B cell (primary cell): ENCODE data around the gene KCNC2. TPM values are rescaled to one million over a fixed set of nuclear protein-coding genes. Genes with fewer than 3 reads are reported as not detected.

Source experiments
- ATAC-seq: fragments of 200-7000 bp; cut with Tn5 transposase; one replicate; pipeline ENCODE4 v1.10.0; 2021; ENCODE audit warnings: low read depth, mild to moderate bottlenecking, moderate number of reproducible peaks, moderate library complexity
- CTCF ChIA-PET: fragments of 350-600 bp; sonication (Branson Sonifier 250); formaldehyde crosslinking; loops from one replicate; lab custom pipeline; 2021; ENCODE audit warnings: antibody characterized with exemption, inconsistent platforms; lab: Charles Lee
- POLR2A ChIA-PET: fragments of 350-600 bp; sonication (Branson Sonifier 250); formaldehyde crosslinking; loops from one replicate; lab custom pipeline; 2021; ENCODE audit warnings: antibody characterized with exemption; lab: Charles Lee
- DNase-seq: peaks from one replicate; pipeline ENCODE4 v3.0.0; 2013
- H2AFZ ChIP-seq: 2 replicates; pipeline ENCODE4 v1.6.1; 2012; ENCODE audit warnings: mild to moderate bottlenecking, low read depth, low read length; ENCODE audit not compliant: insufficient read depth, poor library complexity, severe bottlenecking
- H3K27ac ChIP-seq, 2 donors: 1 replicate in 1 of 2; 2 replicates in 1 of 2; pipeline ENCODE4 v1.5.1; 2012 to 2013; ENCODE audit warnings: low read length in 2 of 2, mild to moderate bottlenecking in 2 of 2, moderate library complexity in 1 of 2
- H3K27me3 ChIP-seq, 4 experiments: fragments of 200-600 bp in 1 of 4; sonication (generic) in 1 of 4; replicated peaks in 1 of 4; 1 replicate in 2 of 4; 2 replicates in 2 of 4; pipeline versions ENCODE4 v1.6.1 to v1.7.0; 2013 to 2016; ENCODE audit warnings: low read length in 3 of 4, mild to moderate bottlenecking in 2 of 4, mixed read lengths in 1 of 4, moderate library complexity in 1 of 4; ENCODE audit not compliant: insufficient read depth in 4 of 4, control insufficient read depth in 3 of 4; ENCODE audit errors: control extremely low read depth in 1 of 4
- H3K36me3 ChIP-seq, 2 experiments: replicated peaks in 1 of 2; 1 replicate in 1 of 2; 2 replicates in 1 of 2; pipeline versions ENCODE4 v1.6.1 to v1.7.1; 2013; ENCODE audit warnings: low read length in 1 of 2; ENCODE audit not compliant: insufficient read depth in 2 of 2, control insufficient read depth in 1 of 2; ENCODE audit errors: control extremely low read depth in 1 of 2, extremely low read depth in 1 of 2
- H3K4me1 ChIP-seq, 2 donors: fragments of 200-600 bp in 1 of 2; sonication (generic) in 1 of 2; 1 replicate in 1 of 2; 2 replicates in 1 of 2; pipeline versions ENCODE4 v1.5.1 to v1.6.1; 2013 to 2017; ENCODE audit warnings: low read length in 2 of 2; ENCODE audit not compliant: control insufficient read depth in 2 of 2, insufficient read depth in 2 of 2
- H3K4me2 ChIP-seq: replicated peaks from 2 replicates; pipeline ENCODE3; 2012; ENCODE audit warnings: mild to moderate bottlenecking, low read depth, low read length; ENCODE audit not compliant: poor library complexity, severe bottlenecking
- H3K4me3 ChIP-seq, 5 experiments: fragments of 200-600 bp in 1 of 5; sonication (generic) in 1 of 5; 1 replicate in 3 of 5; 2 replicates in 2 of 5; pipeline versions ENCODE4 v1.5.1 to v1.7.0; 2011 to 2016; ENCODE audit warnings: low read length in 4 of 5, mild to moderate bottlenecking in 4 of 5, low read depth in 2 of 5, control low read depth in 1 of 5, moderate library complexity in 1 of 5; ENCODE audit not compliant: insufficient read depth in 1 of 5; ENCODE audit errors: control extremely low read depth in 1 of 5, extremely low read depth in 1 of 5
- H3K79me2 ChIP-seq: fragments of 200-600 bp; sonication (generic); one replicate; pipeline ENCODE4 v1.6.0; 2016; ENCODE audit warnings: low read length; ENCODE audit not compliant: control insufficient read depth, insufficient read depth
- H3K9ac ChIP-seq: fragments of 200-600 bp; sonication (generic); 2 replicates; pipeline ENCODE4 v1.6.1; 2017; ENCODE audit warnings: mild to moderate bottlenecking, low read length, moderate library complexity
- H3K9me3 ChIP-seq, 3 donors: one replicate each; pipeline versions ENCODE4 v1.6.1 to v1.7.1; 2013; ENCODE audit warnings: low read length in 2 of 3; ENCODE audit not compliant: control insufficient read depth in 2 of 3, insufficient read depth in 1 of 3; ENCODE audit errors: control extremely low read depth in 1 of 3
- H4K20me1 ChIP-seq: 2 replicates; pipeline ENCODE4 v1.6.0; 2012; ENCODE audit warnings: mild to moderate bottlenecking, low read length; ENCODE audit not compliant: insufficient read depth, control insufficient read depth, poor library complexity, severe bottlenecking
- H3K27ac Mint-ChIP-seq: one replicate; pipeline ENCODE4 v1.8.0; 2021; ENCODE audit warnings: mixed read lengths
- H3K27me3 Mint-ChIP-seq: one replicate; pipeline ENCODE4 v1.8.0; 2021; ENCODE audit warnings: mixed read lengths
- H3K4me1 Mint-ChIP-seq: one replicate; pipeline ENCODE4 v1.8.0; 2021; ENCODE audit warnings: mixed read lengths
- H3K4me3 Mint-ChIP-seq: one replicate; pipeline ENCODE4 v1.8.0; 2021; ENCODE audit warnings: mixed read lengths
- H3K9me3 Mint-ChIP-seq: one replicate; pipeline ENCODE4 v1.8.0; 2022; ENCODE audit warnings: mixed read lengths; ENCODE audit not compliant: insufficient read depth
- EZH2 ChIP-seq: IDR thresholded peaks from 2 replicates; pipeline ENCODE4 v1.6.1; 2012; ENCODE audit warnings: borderline replicate concordance, low read depth, mild to moderate bottlenecking, moderate library complexity, low read length; ENCODE audit not compliant: insufficient read depth, poor library complexity, severe bottlenecking
- WGBS: methylation state at CpG from one replicate; pipeline ENCODE4 v1.1.5; 2013; ENCODE audit warnings: missing lambda C conversion rate; ENCODE audit not compliant: insufficient coverage; 5-methylcytosine and 5-hydroxymethylcytosine counted together
- intact Hi-C: fragments of 100-400 bp; cut with micrococcal nuclease; formaldehyde crosslinking; loops from one replicate; pipeline ENCODE4 v1.10.0; 2022
- polyA plus RNA-seq: library from polyadenylated mRNA; depleted of rRNA; stranded (reverse); fragments of >200 nt; gene quantifications from 2 replicates; pipeline ENCODE4 v1.2.3, GENCODE V29; 2012
- total RNA-seq, 2 donors: library from RNA; stranded (reverse); fragments of 120-200 nt in 1 of 2; gene quantifications; 1 replicate in 1 of 2; 2 replicates in 1 of 2; pipeline versions ENCODE4 v1.2.3 to v1.2.4, GENCODE V29; 2013 to 2022
- TF ChIP-seq, protein P1 (sequence below): fragments of 200-600 bp; IDR thresholded peaks from one replicate; pipeline ENCODE4 v1.8.0; 2022; ENCODE audit warnings: antibody characterized with exemption, mild to moderate bottlenecking

Gene KCNC2
- total and polyA plus RNA-seq, 2 donors (not counting 1 experiment from before 2014, with no cell fraction given), result not detected

DNA sequence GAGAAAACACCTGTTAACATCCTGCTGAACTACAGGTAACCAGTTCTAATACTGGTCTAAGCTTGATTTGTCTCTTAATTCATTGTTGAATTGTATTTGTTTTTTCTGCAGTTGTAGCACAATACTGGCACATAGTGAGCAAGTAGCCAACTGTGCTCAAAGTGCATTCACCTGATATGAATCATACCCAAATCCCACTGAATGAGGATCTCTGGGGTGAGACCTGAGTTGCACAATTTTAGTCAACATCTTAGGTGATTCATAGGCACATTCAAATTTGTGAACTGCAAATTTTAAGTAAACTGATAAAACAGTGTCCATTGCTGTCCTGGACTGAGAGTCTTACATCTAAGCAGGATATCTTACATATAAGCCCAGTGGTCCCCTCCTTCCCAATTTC lies 12.8 kb downstream of the KCNC2 start:
- Mint-ChIP-seq H3K4me1 (no peaks in the 10 kb centered on the region), H3K4me3 (no peak overlapping the region), H3K27ac (no peak overlapping the region), H3K9me3 (no peaks in the 10 kb centered on the region), H3K27me3 (peaks cover 2% of the 10 kb centered on the region)
- no peak overlapping the region for H3K9ac ChIP-seq
- no peak overlapping the region for H2AFZ ChIP-seq
- ATAC-seq, result no peak
- ChIA-PET CTCF (no interaction called here), POLR2A (no interaction called here)
- intact Hi-C loops, result no loop called here
- TF ChIP-seq, protein P1, sequence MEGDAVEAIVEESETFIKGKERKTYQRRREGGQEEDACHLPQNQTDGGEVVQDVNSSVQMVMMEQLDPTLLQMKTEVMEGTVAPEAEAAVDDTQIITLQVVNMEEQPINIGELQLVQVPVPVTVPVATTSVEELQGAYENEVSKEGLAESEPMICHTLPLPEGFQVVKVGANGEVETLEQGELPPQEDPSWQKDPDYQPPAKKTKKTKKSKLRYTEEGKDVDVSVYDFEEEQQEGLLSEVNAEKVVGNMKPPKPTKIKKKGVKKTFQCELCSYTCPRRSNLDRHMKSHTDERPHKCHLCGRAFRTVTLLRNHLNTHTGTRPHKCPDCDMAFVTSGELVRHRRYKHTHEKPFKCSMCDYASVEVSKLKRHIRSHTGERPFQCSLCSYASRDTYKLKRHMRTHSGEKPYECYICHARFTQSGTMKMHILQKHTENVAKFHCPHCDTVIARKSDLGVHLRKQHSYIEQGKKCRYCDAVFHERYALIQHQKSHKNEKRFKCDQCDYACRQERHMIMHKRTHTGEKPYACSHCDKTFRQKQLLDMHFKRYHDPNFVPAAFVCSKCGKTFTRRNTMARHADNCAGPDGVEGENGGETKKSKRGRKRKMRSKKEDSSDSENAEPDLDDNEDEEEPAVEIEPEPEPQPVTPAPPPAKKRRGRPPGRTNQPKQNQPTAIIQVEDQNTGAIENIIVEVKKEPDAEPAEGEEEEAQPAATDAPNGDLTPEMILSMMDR, result no peak
- no peak for TF ChIP-seq EZH2
- H3K4me1 ChIP-seq, result no peaks in the 10 kb centered on the region
- no peak for DNase-seq
- H3K4me3 ChIP-seq, result no peak overlapping the region
- no peaks in the 10 kb centered on the region for H3K79me2 ChIP-seq
- no peaks in the 10 kb centered on the region for H4K20me1 ChIP-seq
- no peaks in the 10 kb centered on the region for H3K27me3 ChIP-seq
- H3K4me2 ChIP-seq, result no peak overlapping the region
- H3K36me3 ChIP-seq, result no peaks in the 10 kb centered on the region
- H3K27ac ChIP-seq, result no peak overlapping the region
- H3K9me3 ChIP-seq, result no peaks in the 10 kb centered on the region

DNA sequence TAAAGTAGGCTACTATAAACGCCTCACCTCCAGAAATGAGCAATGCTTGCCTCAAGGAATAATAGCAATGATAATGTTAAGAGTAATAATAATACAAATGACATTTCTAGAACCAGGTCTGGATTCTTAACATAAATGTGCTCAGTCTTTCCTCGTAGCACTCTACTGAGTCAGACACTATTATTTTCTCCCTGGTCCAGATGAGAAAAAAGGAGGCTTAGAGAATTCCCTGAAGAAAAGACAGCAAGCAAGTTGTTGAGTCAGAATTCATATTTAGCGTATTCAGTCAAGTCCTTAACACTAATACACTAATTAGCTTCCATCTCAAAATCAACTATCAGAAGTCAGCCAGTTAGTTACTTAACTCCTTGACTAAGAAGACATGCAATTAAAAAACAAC lies 13.2 kb downstream of the KCNC2 start:
- intact Hi-C loops, result no loop called here
- Histone ChIP-seq H4K20me1 (no peaks in the 10 kb centered on the region), H3K4me2 (no peak overlapping the region), H3K4me3 (no peak overlapping the region), H3K36me3 (no peaks in the 10 kb centered on the region), H2AFZ (no peak overlapping the region), H3K9me3 (no peaks in the 10 kb centered on the region), H3K9ac (no peak overlapping the region), H3K27ac (no peak overlapping the region), H3K4me1 (no peaks in the 10 kb centered on the region), H3K27me3 (no peaks in the 10 kb centered on the region), H3K79me2 (no peaks in the 10 kb centered on the region)
- no CpG with 5 or more reads among the region's 3 CpGs for WGBS
- CTCF ChIA-PET, result no interaction called here
- DNase-seq (no peak), ATAC-seq (no peak)
- no peak overlapping the region for H3K4me3 Mint-ChIP-seq
- TF ChIP-seq, protein P1, result no peak
- no peak for TF ChIP-seq EZH2
- no peaks in the 10 kb centered on the region for H3K4me1 Mint-ChIP-seq
- no peak overlapping the region for H3K27ac Mint-ChIP-seq
- no peaks in the 10 kb centered on the region for H3K9me3 Mint-ChIP-seq
- peaks cover 2% of the 10 kb centered on the region for H3K27me3 Mint-ChIP-seq
- POLR2A ChIA-PET, result no interaction called here
